Peyer's patch (tissue), 4 donors: ENCODE measurements around the gene GPER1. TPM values are rescaled to one million over a fixed set of nuclear protein-coding genes. Genes with fewer than 3 reads are reported as not detected.

ENCODE experiments used
- DNase-seq, 3 donors: peaks; one replicate each; pipeline ENCODE4 v3.0.0-alpha.2; 2017 to 2019
- H3K27ac ChIP-seq, 4 donors: fragments of 200-600 bp; sonication (generic); one replicate each; pipeline ENCODE4 v1.5.1; 2016 to 2019
- H3K27me3 ChIP-seq, 2 donors: fragments of 200-600 bp; sonication (generic); one replicate each; pipeline ENCODE4 v1.5.1; 2019
- H3K36me3 ChIP-seq, 3 donors: fragments of 200-600 bp; sonication (generic); one replicate each; pipeline ENCODE4 v1.5.1; 2016 to 2019
- H3K4me1 ChIP-seq, 4 donors: fragments of 200-600 bp; sonication (generic); one replicate each; pipeline ENCODE4 v1.5.1; 2016 to 2019
- H3K4me3 ChIP-seq, 4 donors: fragments of 200-600 bp; sonication (generic); 1 replicate in 3 of 4; 2 replicates in 1 of 4; pipeline ENCODE4 v1.5.1; 2016 to 2019; ENCODE audit warnings: mild to moderate bottlenecking in 1 of 4
- H3K9me3 ChIP-seq, 4 donors: fragments of 200-600 bp; sonication (generic); one replicate each; pipeline ENCODE4 v1.5.1; 2016 to 2019; ENCODE audit warnings: mild to moderate bottlenecking in 1 of 4
- CTCF ChIP-seq, 6 experiments: fragments of 450-650 bp in 4 of 6; fragments of 200-600 bp in 2 of 6; sonication (generic) in 1 of 6; IDR thresholded peaks; one replicate each; pipeline ENCODE4 v1.5.1; 2017 to 2019; ENCODE audit warnings: antibody characterized with exemption in 6 of 6, mild to moderate bottlenecking in 3 of 6, moderate library complexity in 1 of 6
- POLR2A ChIP-seq, 2 donors: fragments of 450-650 bp; IDR thresholded peaks; one replicate each; pipeline ENCODE4 v1.5.1; 2017; ENCODE audit warnings: antibody characterized with exemption in 2 of 2, mild to moderate bottlenecking in 2 of 2, moderate library complexity in 2 of 2
- total RNA-seq, 4 donors: library from RNA; depleted of rRNA; stranded (reverse); fragments of >200 nt; gene quantifications; one replicate each; pipeline ENCODE4 v1.1.0, GENCODE V29; 2016

Gene GPER1
- total RNA-seq, 4 donors from 2014 or later: 0.53 to 8.3 (median 2.1) TPM

DNA sequence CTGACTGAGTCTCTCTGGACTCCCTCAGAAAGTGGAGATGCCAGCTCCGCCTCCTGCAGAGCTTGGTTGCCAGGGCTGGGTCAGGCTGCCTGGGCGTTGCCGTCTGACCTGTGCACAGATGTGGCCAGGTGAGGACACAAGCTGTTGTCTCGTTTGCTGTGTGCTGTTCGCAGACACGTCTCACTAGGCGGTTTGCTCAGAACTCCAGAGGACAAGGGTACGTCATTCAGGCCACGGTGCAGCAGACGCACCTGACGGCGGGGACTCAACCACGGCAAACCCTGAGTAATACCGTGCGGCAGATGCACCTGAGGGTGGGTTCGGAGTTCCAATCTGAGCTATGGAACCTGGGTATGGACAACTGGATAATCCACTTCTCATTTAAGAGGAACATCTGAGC is 11.7 kb downstream of the GPER1 start:
- no peak for DNase-seq
- H3K27me3 ChIP-seq: no peaks in the 10 kb centered on the region
- H3K4me3 ChIP-seq: no peak overlapping the region
- no peaks in the 10 kb centered on the region for H3K9me3 ChIP-seq
- no peak for TF ChIP-seq CTCF (IDR thresholded peaks at IDR 0.05)
- TF ChIP-seq POLR2A (IDR thresholded peaks at IDR 0.05): no peak
- H3K36me3 ChIP-seq: no peaks in the 10 kb centered on the region
- H3K27ac ChIP-seq: no peak overlapping the region
- no peaks in the 10 kb centered on the region for H3K4me1 ChIP-seq

DNA sequence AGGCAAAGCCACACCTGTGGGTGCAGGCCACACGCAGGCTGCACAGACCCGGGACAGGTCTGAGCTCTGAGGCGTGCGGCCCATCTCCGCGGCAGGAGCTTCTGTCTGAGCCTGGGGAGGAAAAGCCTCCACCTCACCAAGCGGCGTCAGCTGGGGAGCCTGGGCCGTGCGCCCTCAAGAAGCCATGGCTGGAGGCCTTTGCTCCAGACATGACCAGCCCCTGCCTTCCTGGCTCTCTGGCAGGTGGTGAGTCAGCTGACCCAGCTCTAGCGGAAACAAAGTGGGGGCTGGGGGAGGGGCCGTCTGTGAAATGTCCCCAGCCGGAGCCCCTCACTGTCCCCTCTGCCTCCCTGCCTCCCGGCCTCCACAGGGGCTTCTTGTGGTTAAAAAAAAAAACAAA is 12.5 kb downstream of the GPER1 start:
- no peaks in the 10 kb centered on the region for H3K4me1 ChIP-seq
- TF ChIP-seq CTCF (IDR thresholded peaks at IDR 0.05) (no peak), POLR2A (IDR thresholded peaks at IDR 0.05) (no peak)

GRCh38 chr7:1100834-1101562 is 13.1 kb downstream of the GPER1 start:
- Histone ChIP-seq H3K36me3 (no peaks in the 10 kb centered on the region), H3K27ac (no peak overlapping the region), H3K27me3 (no peaks in the 10 kb centered on the region), H3K4me1 (no peaks in the 10 kb centered on the region), H3K4me3 (no peak overlapping the region), H3K9me3 (no peaks in the 10 kb centered on the region)
- no peak for DNase-seq
- TF ChIP-seq CTCF (IDR thresholded peaks at IDR 0.05) (no peak), POLR2A (IDR thresholded peaks at IDR 0.05) (no peak)

More for the DNA sequence above, 12.5 kb downstream of the GPER1 start:
- no peak for DNase-seq
- Histone ChIP-seq H3K9me3 (no peaks in the 10 kb centered on the region), H3K27ac (no peak overlapping the region), H3K36me3 (no peaks in the 10 kb centered on the region), H3K4me3 (no peak overlapping the region), H3K27me3 (no peaks in the 10 kb centered on the region)

DNA sequence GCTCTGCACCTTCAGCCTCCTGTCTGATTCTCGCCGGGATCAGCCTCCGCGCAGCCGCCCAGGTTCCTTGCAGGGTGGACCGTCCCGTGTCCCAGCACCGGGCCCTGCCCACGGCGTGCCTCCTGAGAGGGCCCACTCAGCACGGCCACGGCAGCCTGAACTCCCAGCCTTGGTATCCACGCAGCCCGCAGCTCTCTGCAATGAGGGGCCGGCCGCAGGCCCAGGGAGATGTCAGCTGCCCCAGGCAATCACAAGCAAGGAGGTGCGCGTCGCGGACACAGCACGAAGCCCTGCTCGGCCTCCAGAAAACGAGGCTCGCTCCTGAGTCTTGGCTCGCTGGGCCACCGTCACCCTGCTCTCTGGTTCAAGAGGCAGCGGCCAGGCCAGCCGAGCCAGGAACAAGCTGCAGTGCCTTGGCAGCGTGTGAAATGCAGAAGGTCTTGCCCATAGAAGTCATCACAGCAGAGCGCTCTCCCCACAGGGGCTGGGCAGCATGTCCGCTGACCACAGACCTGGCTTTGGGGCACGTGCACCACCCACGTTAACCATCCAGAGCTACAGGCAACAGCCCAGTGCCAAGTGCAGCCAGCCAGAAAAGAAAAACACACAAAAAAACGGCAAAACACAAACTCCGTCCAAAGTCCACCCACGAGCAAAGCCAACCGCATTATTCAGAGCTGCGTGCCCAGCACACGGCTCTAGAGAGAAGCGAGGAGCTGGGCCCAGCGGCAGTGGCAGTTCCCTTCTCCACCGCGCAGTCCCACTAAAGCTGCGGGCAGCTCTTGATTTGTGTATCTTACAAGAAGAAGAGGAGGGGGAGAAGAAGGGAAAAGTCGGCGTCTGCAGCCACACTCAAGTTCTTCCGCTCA is 13.9 kb downstream of the GPER1 start:
- TF ChIP-seq POLR2A (IDR thresholded peaks at IDR 0.05) (no peak), CTCF (IDR thresholded peaks at IDR 0.05) (no peak)
- no peak overlapping the region for H3K27ac ChIP-seq

GRCh38 chr7:1103009-1103788 is 15.3 kb downstream of the GPER1 start:
- no peak overlapping the region for H3K27ac ChIP-seq
- no peaks in the 10 kb centered on the region for H3K36me3 ChIP-seq
- no peaks in the 10 kb centered on the region for H3K4me1 ChIP-seq
- no peaks in the 10 kb centered on the region for H3K27me3 ChIP-seq
- H3K9me3 ChIP-seq: no peaks in the 10 kb centered on the region
- peak overlapping the region in 1 of 4 donors; percentile 2 for H3K4me3 ChIP-seq
- TF ChIP-seq POLR2A (IDR thresholded peaks at IDR 0.05): no peak
- TF ChIP-seq CTCF (IDR thresholded peaks at IDR 0.05): no peak
- DNase-seq: peak in 1 of 3 donors; percentile 21

More for the DNA sequence above, 13.9 kb downstream of the GPER1 start:
- DNase-seq: no peak
- Histone ChIP-seq H3K4me1 (no peaks in the 10 kb centered on the region), H3K36me3 (no peaks in the 10 kb centered on the region), H3K4me3 (no peak overlapping the region), H3K27me3 (no peaks in the 10 kb centered on the region), H3K9me3 (no peaks in the 10 kb centered on the region)
